Activated naive CD8-positive, alpha-beta T cell treated with anti-CD3 and anti-CD28 coated beads, Interleukin-2, amount 50 U/mL, for 16 hours (primary cell): Measurements from ENCODE around the gene CYP2A6.
"Not testable (repeated sequence)": the region's sequence is repeated elsewhere in the genome, so short reads cannot be mapped to it uniquely, and the experiment has no call there.

ENCODE experiments used
- DNase-seq: peaks from one replicate; pipeline ENCODE4 v3.0.0-alpha.2; 2020; ENCODE audit warnings: low read depth, low spot score

Gene CYP2A6

GRCh38 chr19:40850277-40850676 is at the start of gene CYP2A6:
Gene CYP2A6 (minus strand): TSS chr19:40850447. CDS start chr19:40850426, 21 bp downstream.
- not testable (repeated sequence) for DNase-seq

- not testable (repeated sequence) for DNase-seq
Observed at GRCh38 chr19:40899964-40900363, 49.7 kb upstream of the CYP2A6 start.

GRCh38 chr19:40896843-40897789 is 46.9 kb upstream of the CYP2A6 start:
- DNase-seq: not testable (repeated sequence)

DNA sequence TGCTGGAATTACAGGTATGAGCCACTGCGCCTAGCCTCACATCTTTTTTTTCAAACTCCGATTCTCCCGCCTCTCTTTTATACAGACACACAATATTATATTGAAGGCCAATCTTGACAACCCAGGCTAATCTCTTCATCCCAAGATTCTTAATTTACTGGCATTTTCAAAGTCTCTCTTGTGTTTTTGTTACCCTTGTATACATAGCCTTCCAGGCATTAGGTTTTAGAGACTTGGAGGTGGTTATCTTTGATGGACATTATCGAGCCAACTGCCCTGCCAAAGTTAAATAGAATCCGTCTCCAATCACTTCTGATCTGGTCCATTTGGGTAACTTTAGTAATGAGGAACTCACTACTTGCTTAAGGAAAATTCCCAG is 46.2 kb upstream of the CYP2A6 start:
- no peak for DNase-seq

GRCh38 chr19:40893112-40893511 is 42.9 kb upstream of the CYP2A6 start:
- no peak for DNase-seq

GRCh38 chr19:40889366-40889765 is 39.1 kb upstream of the CYP2A6 start:
- DNase-seq: no peak

- no peak for DNase-seq
Observed at GRCh38 chr19:40888191-40888590, 37.9 kb upstream of the CYP2A6 start.

DNA sequence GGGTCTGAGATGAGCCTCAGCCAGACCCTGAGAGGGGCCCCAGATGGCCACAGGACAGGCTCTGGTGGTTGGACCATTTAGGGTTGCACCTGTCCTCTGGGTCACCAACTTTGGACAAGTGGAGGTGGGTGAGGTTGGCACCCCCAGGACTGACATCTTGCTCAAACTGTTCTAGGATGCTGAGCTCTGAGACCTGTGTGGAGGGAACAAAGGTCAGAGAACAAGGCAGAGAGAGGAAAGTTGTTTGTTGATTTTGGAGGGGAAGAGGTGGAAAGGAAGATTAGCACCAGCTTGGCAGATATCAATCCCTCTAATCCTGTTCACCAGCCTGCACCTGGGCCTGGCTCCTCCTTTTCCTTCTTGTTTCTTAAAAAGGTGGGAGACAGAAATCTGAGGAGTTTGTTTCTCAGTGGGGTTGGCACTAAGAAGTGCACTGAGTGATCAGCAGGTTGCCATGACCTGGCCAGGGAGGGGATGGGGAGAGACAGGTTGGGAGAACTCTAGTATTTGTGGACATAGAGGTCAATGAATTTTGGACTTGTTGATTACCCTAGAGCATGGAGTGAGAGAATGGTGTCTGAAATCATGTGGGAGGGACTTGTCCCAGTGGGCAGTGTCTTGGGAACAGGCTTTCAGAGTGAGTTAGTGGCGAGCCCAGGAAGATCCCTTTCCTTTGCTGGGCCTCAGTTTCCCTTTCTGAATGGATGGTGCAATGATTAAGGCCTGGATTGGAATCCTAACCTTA is 34.1 kb upstream of the CYP2A6 start:
- not testable (repeated sequence) for DNase-seq

GRCh38 chr19:40882062-40882461 is 31.8 kb upstream of the CYP2A6 start, which contains the start of gene CYP2A7:
Gene CYP2A7 (minus strand): TSS chr19:40882231. CDS start chr19:40882210, 21 bp downstream.
- not testable (repeated sequence) for DNase-seq

- not testable (repeated sequence) for DNase-seq
Observed at GRCh38 chr19:40879349-40879748, 29.1 kb upstream of the CYP2A6 start.

- peak; percentile 93 for DNase-seq
Observed at GRCh38 chr19:40875526-40875951, 25.3 kb upstream of the CYP2A6 start.

GRCh38 chr19:40874874-40875273 is 24.6 kb upstream of the CYP2A6 start:
- not testable (repeated sequence) for DNase-seq

GRCh38 chr19:40873873-40874272 is 23.6 kb upstream of the CYP2A6 start:
- DNase-seq: not testable (repeated sequence)

- no peak for DNase-seq
Observed at GRCh38 chr19:40872209-40872608, 22.0 kb upstream of the CYP2A6 start.

- no peak for DNase-seq
Observed at GRCh38 chr19:40867701-40868100, 17.5 kb upstream of the CYP2A6 start.

- DNase-seq: not testable (repeated sequence)
Observed at GRCh38 chr19:40864739-40865496, 14.7 kb upstream of the CYP2A6 start.

GRCh38 chr19:40862785-40863184 is 12.5 kb upstream of the CYP2A6 start:
- no peak for DNase-seq

DNA sequence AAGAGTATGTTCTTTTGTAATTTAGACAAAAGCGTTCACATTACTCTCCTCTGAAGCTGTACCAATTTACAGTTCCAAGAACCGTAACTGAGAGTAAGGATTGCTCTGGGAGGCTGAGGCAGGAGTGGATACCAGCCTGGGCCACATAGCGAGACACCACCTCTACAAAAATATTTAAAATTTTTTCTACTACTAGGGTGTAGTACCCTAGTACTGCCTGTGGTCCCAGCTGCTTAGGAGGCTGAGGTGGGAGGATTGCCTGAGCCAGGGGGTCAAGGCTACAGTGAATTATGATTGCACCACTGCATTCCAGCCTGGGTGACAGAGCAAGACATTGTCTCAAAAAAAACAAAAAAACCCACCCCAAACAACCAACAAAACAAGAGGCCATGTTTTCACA is 12.1 kb upstream of the CYP2A6 start:
- no peak for DNase-seq

GRCh38 chr19:40858109-40858508 is 7.9 kb upstream of the CYP2A6 start:
- DNase-seq: no peak

GRCh38 chr19:40852467-40853152 is 2.4 kb upstream of the CYP2A6 start:
- DNase-seq: not testable (repeated sequence)

- not testable (repeated sequence) for DNase-seq
Observed at GRCh38 chr19:40846722-40847121, 3.5 kb downstream of the CYP2A6 start.
